Neural cell (in vitro differentiated cells): Measurements from ENCODE around the gene CCDC88C. TPM values are rescaled to one million over a fixed set of nuclear protein-coding genes. Genes with fewer than 3 reads are reported as not detected.

Experiments used
- H2AFZ ChIP-seq: fragments of 200-600, 300-800 bp; sonication (generic), shearing (Covaris generic); 2 replicates; pipeline ENCODE4 v1.6.0; 2014; ENCODE audit warnings: low read depth, mild to moderate bottlenecking, antibody characterized with exemption, low read length, moderate library complexity
- H3F3A ChIP-seq: fragments of 200-600 bp; shearing (Covaris generic); 2 replicates; pipeline ENCODE4 v1.6.1; 2016; ENCODE audit warnings: mild to moderate bottlenecking, moderate library complexity, mixed read lengths, antibody characterized with exemption, low read length; ENCODE audit not compliant: insufficient read depth, poor library complexity, severe bottlenecking
- H3K27ac ChIP-seq: fragments of 200-600, 300-800 bp; sonication (generic), shearing (Covaris generic); 2 replicates; pipeline ENCODE4 v1.5.1; 2014; ENCODE audit warnings: mild to moderate bottlenecking, low read length, moderate library complexity
- H3K27me3 ChIP-seq: fragments of 300-800, 200-600 bp; sonication (generic), shearing (Covaris generic); 2 replicates; pipeline ENCODE4 v1.6.0; 2014; ENCODE audit warnings: mild to moderate bottlenecking, low read depth, low read length, moderate library complexity; ENCODE audit not compliant: insufficient read depth
- H3K36me3 ChIP-seq: fragments of 300-800, 200-600 bp; sonication (generic), shearing (Covaris generic); 2 replicates; pipeline ENCODE4 v1.5.1; 2014; ENCODE audit warnings: mild to moderate bottlenecking, antibody characterized with exemption, low read length, moderate library complexity; ENCODE audit not compliant: insufficient read depth
- H3K4me2 ChIP-seq: fragments of 300-800, 200-600 bp; sonication (generic), shearing (Covaris generic); 2 replicates; pipeline ENCODE4 v1.6.0; 2014; ENCODE audit warnings: mild to moderate bottlenecking, low read length
- H3K4me3 ChIP-seq: fragments of 300-800, 200-600 bp; sonication (generic), shearing (Covaris generic); 2 replicates; pipeline ENCODE4 v1.5.1; 2014; ENCODE audit warnings: mild to moderate bottlenecking, low read length, moderate library complexity
- H3K79me2 ChIP-seq: fragments of 200-600 bp; shearing (Covaris generic); replicated peaks from 2 replicates; pipeline ENCODE4 v1.6.0; 2014; ENCODE audit warnings: mild to moderate bottlenecking, low read length, moderate library complexity; ENCODE audit not compliant: insufficient read depth
- H3K9ac ChIP-seq: fragments of 300-800, 200-600 bp; sonication (generic), shearing (Covaris generic); 2 replicates; pipeline ENCODE4 v1.6.1; 2016; ENCODE audit warnings: mild to moderate bottlenecking, low read length, mixed read lengths
- H3K9me2 ChIP-seq: fragments of 200-600 bp; shearing (Covaris generic); 2 replicates; pipeline ENCODE4 v1.6.1; 2016; ENCODE audit warnings: mild to moderate bottlenecking, low read length, mixed read lengths; ENCODE audit not compliant: insufficient read depth
- H3K9me3 ChIP-seq: fragments of 200-600, 300-800 bp; sonication (generic), shearing (Covaris generic); 2 replicates; pipeline ENCODE4 v1.6.1; 2016; ENCODE audit warnings: mild to moderate bottlenecking, mixed run types, low read length, moderate library complexity, mixed read lengths
- H4K20me1 ChIP-seq: fragments of 200-600 bp; shearing (Covaris generic); 2 replicates; pipeline ENCODE4 v1.6.1; 2016; ENCODE audit warnings: mild to moderate bottlenecking, mixed run types; ENCODE audit not compliant: insufficient read depth
- CTCF ChIP-seq: fragments of 450-650 bp; IDR thresholded peaks from 2 replicates; pipeline ENCODE4 v1.5.1; 2014; ENCODE audit warnings: antibody characterized with exemption, mild to moderate bottlenecking, moderate library complexity; ENCODE audit not compliant: poor library complexity, severe bottlenecking
- EP300 ChIP-seq: fragments of 450-650 bp; conservative IDR thresholded peaks from 2 replicates; pipeline ENCODE4 v1.6.1; 2014; ENCODE audit warnings: antibody characterized with exemption, mild to moderate bottlenecking, moderate library complexity; ENCODE audit not compliant: poor library complexity, severe bottlenecking
- EZH2 ChIP-seq: fragments of 200-600, 300-800 bp; shearing (Covaris generic), sonication (generic); IDR thresholded peaks from 2 replicates; pipeline ENCODE4 v1.6.1; 2014; ENCODE audit warnings: antibody characterized with exemption, low read length, borderline replicate concordance, mild to moderate bottlenecking; ENCODE audit not compliant: insufficient read depth, poor library complexity, severe bottlenecking
- MXI1 ChIP-seq: fragments of 450-650 bp; conservative IDR thresholded peaks from 2 replicates; pipeline ENCODE4 v1.6.1; 2014; ENCODE audit warnings: antibody characterized with exemption, mild to moderate bottlenecking; ENCODE audit not compliant: poor library complexity, severe bottlenecking
- POLR2AphosphoS5 ChIP-seq: IDR thresholded peaks from 2 replicates; pipeline ENCODE4 v1.6.1; 2012
- RAD21 ChIP-seq: fragments of 450-650 bp; conservative IDR thresholded peaks from 2 replicates; pipeline ENCODE4 v1.6.1; 2014; ENCODE audit warnings: antibody characterized with exemption, mild to moderate bottlenecking, moderate library complexity
- REST ChIP-seq: IDR thresholded peaks from 2 replicates; pipeline ENCODE4 v1.6.1; 2012; ENCODE audit warnings: borderline replicate concordance
- SMC3 ChIP-seq: fragments of 450-650 bp; conservative IDR thresholded peaks from 2 replicates; pipeline ENCODE4 v1.6.1; 2014; ENCODE audit warnings: antibody characterized with exemption, mild to moderate bottlenecking, moderate library complexity; ENCODE audit not compliant: poor library complexity
- TAF1 ChIP-seq: IDR thresholded peaks from 2 replicates; pipeline ENCODE4 v1.6.1; 2012; ENCODE audit warnings: low read depth
- polyA plus RNA-seq: library from polyadenylated mRNA; depleted of rRNA; stranded (reverse); fragments of >200 nt; gene quantifications from 2 replicates; pipeline ENCODE4 v1.2.3, GENCODE V29; 2014

CCDC88C gene
- polyA plus RNA-seq, 1 donor from 2014 or later, result 20.1 TPM

DNA sequence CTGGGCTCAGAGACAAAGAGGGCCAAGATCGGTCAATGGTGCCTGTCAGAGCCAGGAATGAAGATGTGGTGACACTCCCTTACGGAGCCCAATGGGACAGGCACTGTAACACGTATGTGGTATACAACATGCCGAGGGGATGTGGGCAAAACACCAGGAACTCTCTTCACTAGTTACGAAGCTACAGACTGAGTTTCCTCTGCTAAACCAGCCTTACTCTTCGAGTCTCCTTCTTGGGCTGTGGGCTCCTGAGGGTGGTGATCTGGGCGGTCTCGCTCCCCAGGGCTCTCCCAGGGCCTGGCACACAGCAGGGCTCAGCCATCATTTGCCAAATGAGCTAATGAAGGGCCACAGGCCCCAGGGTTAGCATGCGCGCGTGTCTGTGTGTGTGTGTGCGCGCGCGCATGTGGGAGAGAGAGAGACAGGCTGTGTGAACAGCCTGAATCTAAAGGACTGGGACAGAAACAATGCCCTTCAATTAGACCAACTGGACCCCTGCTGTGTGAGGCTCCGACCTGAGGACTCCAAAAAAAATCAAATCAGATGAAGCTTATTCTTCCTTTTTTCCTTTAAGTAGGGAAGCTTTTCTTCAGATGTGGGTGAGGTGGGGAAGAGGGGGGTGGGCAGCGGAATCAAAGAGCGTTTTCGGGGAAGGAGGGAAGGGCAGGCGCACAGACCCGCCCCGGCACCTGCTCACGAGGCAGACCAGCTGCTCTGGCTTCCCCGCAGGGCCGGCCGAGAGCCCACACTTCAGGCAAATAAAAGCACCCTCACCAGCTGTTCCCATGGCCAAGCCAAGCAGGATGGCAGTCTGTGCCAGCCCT lies 42.5 kb downstream of the CCDC88C start:
- Histone ChIP-seq H3K9me2 (no peaks in the 10 kb centered on the region), H3K27ac (no peak overlapping the region), H4K20me1 (no peaks in the 10 kb centered on the region), H3F3A (no peaks in the 10 kb centered on the region), H2AFZ (no peak overlapping the region), H3K4me2 (no peak overlapping the region), H3K79me2 (peaks cover 42% of the 10 kb centered on the region), H3K4me3 (no peak overlapping the region), H3K9me3 (no peaks in the 10 kb centered on the region), H3K27me3 (no peaks in the 10 kb centered on the region), H3K9ac (no peak overlapping the region), H3K36me3 (no peaks in the 10 kb centered on the region)
- no peak for TF ChIP-seq EP300
- no peak for TF ChIP-seq SMC3
- no peak for TF ChIP-seq RAD21
- no peak for TF ChIP-seq EZH2
- no peak for TF ChIP-seq REST
- no peak for TF ChIP-seq MXI1

DNA sequence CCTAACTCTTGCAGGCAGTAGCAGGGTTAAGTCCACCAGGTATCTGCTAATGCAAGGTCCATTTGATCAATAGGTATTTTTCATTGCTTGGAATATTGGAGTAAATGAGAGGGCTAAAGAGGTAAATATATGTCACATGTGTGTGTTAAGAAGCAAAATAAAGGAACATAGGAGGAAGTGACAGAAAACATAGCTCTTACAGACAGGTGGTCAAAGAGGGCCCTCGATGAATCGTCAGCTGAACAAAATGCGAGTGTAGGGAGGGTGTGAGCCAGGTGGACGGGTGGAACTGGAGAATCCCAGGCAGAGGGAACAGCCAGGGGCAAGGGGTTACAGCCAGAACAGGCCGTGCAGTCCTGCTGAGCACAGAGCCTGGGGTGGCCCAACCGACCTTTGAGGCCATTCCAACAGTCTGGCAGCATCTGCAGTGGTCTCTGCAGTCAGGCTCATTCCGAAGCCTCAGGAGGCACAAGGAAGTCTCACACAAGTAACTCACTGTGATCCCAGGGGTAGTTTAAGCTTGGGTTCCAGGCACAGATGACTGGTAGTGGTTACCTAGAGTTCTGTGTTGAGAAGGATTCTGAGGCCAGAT lies 43.2 kb downstream of the CCDC88C start:
- no peak overlapping the region for H3K4me2 ChIP-seq
- H3K4me3 ChIP-seq, result no peak overlapping the region
- no peak overlapping the region for H2AFZ ChIP-seq
- no peaks in the 10 kb centered on the region for H3F3A ChIP-seq
- no peak for TF ChIP-seq REST
- no peak for TF ChIP-seq CTCF
- no peak for TF ChIP-seq RAD21
- TF ChIP-seq EP300, result no peak
- TF ChIP-seq MXI1, result no peak
- TF ChIP-seq POLR2AphosphoS5, result no peak
- TF ChIP-seq EZH2, result no peak
- no peak for TF ChIP-seq TAF1
- H3K9me2 ChIP-seq, result no peaks in the 10 kb centered on the region
- no peaks in the 10 kb centered on the region for H3K27me3 ChIP-seq
- H3K27ac ChIP-seq, result no peak overlapping the region
- H3K9me3 ChIP-seq, result no peaks in the 10 kb centered on the region
- no peaks in the 10 kb centered on the region for H4K20me1 ChIP-seq
- H3K36me3 ChIP-seq, result no peaks in the 10 kb centered on the region
- peaks cover 43% of the 10 kb centered on the region for H3K79me2 ChIP-seq
- peak overlapping the region; percentile 5 for H3K9ac ChIP-seq
